Activated T-cell treated with anti-CD3 and anti-CD28 coated beads, Interleukin-2, amount 50 U/mL, for 24 hours (primary cell): ENCODE results near the gene MYOZ3.

Experiments
- DNase-seq: peaks from one replicate; pipeline ENCODE4 v3.0.0-alpha.2; 2020
- H3K27ac Mint-ChIP-seq: 2 replicates; pipeline ENCODE4 v1.8.0; 2020; ENCODE audit warnings: mild to moderate bottlenecking, mixed read lengths
- H3K27me3 Mint-ChIP-seq: 2 replicates; pipeline ENCODE4 v1.8.0; 2020; ENCODE audit warnings: mixed read lengths
- H3K36me3 Mint-ChIP-seq: 2 replicates; pipeline ENCODE4 v1.8.0; 2020; ENCODE audit warnings: low read depth, mixed read lengths
- H3K4me1 Mint-ChIP-seq: 2 replicates; pipeline ENCODE4 v1.8.0; 2020; ENCODE audit warnings: low read depth, mixed read lengths
- H3K4me3 Mint-ChIP-seq: 2 replicates; pipeline ENCODE4 v1.8.0; 2020; ENCODE audit warnings: mild to moderate bottlenecking, moderate library complexity, mixed read lengths
- H3K9me3 Mint-ChIP-seq: 2 replicates; pipeline ENCODE4 v1.8.0; 2020; ENCODE audit warnings: mixed read lengths

Gene MYOZ3

GRCh38 chr5:150644514-150644913 is 16.5 kb upstream of the MYOZ3 start:
- no peak overlapping the region for H3K4me3 Mint-ChIP-seq
- H3K4me1 Mint-ChIP-seq = no peaks in the 10 kb centered on the region
- no peaks in the 10 kb centered on the region for H3K36me3 Mint-ChIP-seq
- H3K9me3 Mint-ChIP-seq = no peaks in the 10 kb centered on the region
- H3K27ac Mint-ChIP-seq = no peak overlapping the region
- no peaks in the 10 kb centered on the region for H3K27me3 Mint-ChIP-seq
- no peak for DNase-seq

DNA sequence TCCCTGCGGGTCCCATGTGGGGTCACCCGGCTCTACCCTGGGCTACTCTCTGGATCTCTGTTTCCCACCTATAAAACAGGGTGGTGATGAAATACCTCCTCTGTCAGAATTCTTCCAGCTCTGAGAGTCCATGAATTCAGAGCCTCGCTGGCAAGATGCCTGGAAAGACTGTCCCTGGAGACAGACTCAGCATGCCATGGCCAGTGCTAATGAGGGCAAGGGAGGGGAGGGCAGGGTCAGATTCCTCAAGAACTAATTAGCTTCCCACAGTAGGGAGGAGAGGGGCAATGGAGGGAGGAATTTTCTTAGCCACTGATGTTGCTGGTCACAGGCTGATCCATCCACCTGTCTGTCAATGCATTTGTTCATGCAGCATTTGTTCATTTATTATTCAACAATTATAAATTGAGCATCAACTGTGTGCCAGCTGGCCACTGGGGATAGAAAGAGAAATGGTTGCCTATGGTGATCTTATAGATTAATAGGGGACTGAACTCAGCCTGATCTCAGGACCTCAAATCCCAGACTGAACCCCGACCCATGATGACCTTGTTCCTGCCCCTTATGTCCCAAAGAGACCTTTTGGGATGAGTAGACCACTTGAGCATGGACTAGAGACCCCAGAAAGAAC is 15.9 kb upstream of the MYOZ3 start:
- Mint-ChIP-seq H3K4me3 (no peak overlapping the region), H3K36me3 (no peaks in the 10 kb centered on the region), H3K9me3 (no peaks in the 10 kb centered on the region), H3K4me1 (no peaks in the 10 kb centered on the region), H3K27ac (no peak overlapping the region), H3K27me3 (no peaks in the 10 kb centered on the region)
- DNase-seq = no peak

DNA sequence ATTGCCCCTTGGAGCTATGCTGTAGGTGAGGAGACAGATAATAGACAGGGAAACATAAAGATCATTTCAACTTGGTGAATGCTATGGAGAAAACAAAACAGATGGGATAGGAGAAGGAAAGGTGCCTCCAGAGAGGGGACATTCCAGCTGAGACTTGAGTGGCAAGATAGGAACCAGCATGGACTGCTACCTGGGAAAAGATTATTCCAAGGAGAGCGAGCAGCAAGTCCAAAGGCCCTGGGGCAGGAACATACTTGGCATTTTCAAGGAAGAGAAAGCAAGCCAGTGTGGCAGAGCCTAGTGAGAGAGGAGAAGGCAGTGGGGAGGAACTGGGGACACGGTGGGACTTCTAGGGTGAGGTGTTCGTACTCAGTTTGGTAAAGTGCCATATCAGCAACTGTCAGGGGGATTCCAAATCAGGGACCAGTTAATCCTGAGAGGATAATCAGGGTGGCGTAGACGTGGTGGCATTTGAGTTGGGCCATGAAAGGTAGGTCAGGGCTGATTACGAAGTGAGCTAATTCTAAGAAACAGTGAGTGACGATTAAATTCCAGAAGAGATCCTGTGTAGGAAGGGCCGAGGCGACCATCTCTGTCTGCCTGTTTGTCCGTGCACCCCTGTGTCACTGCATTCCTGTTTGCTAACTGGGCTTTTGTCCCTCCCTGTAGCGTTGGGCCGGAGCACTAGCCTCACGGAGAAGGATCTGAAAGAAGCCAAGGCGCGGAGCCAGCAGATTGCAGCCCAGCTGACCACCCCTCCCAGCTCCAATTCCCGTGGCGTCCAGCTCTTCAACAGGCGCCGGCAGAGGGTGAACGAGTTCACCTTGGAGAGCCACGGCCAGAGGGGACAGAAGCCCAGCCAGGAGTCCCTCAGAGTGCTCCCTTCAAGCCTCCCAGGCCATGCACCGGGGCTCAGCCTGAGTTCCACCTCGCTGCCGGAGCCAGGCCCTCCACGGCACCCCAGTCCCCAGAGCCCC is 13.5 kb upstream of the MYOZ3 start:
- Mint-ChIP-seq H3K36me3 (no peaks in the 10 kb centered on the region), H3K9me3 (no peaks in the 10 kb centered on the region), H3K4me3 (no peak overlapping the region), H3K27me3 (no peaks in the 10 kb centered on the region), H3K4me1 (no peaks in the 10 kb centered on the region), H3K27ac (no peak overlapping the region)
- DNase-seq = no peak

GRCh38 chr5:150648294-150649107 is 12.6 kb upstream of the MYOZ3 start:
- Mint-ChIP-seq H3K36me3 (no peaks in the 10 kb centered on the region), H3K27me3 (no peaks in the 10 kb centered on the region), H3K4me1 (no peaks in the 10 kb centered on the region), H3K27ac (no peak overlapping the region), H3K9me3 (no peaks in the 10 kb centered on the region), H3K4me3 (no peak overlapping the region)
- DNase-seq = no peak

- H3K36me3 Mint-ChIP-seq = no peaks in the 10 kb centered on the region
- no peak for DNase-seq
These were observed 11.7 kb upstream of the MYOZ3 start for GRCh38 chr5:150649108-150650020.

GRCh38 chr5:150650021-150651006 is 10.7 kb upstream of the MYOZ3 start:
- Mint-ChIP-seq H3K36me3 (no peaks in the 10 kb centered on the region), H3K27me3 (no peaks in the 10 kb centered on the region), H3K4me1 (no peaks in the 10 kb centered on the region), H3K4me3 (no peak overlapping the region), H3K27ac (no peak overlapping the region), H3K9me3 (no peaks in the 10 kb centered on the region)
- no peak for DNase-seq

More at GRCh38 chr5:150649108-150650020, 11.7 kb upstream of the MYOZ3 start:
- Mint-ChIP-seq H3K4me1 (no peaks in the 10 kb centered on the region), H3K9me3 (no peaks in the 10 kb centered on the region), H3K27ac (no peak overlapping the region), H3K4me3 (no peak overlapping the region), H3K27me3 (no peaks in the 10 kb centered on the region)

- Mint-ChIP-seq H3K4me1 (peaks cover 2% of the 10 kb centered on the region), H3K27ac (no peak overlapping the region), H3K27me3 (no peaks in the 10 kb centered on the region), H3K4me3 (no peak overlapping the region), H3K9me3 (no peaks in the 10 kb centered on the region), H3K36me3 (no peaks in the 10 kb centered on the region)
- no peak for DNase-seq
These were observed 9.7 kb upstream of the MYOZ3 start for GRCh38 chr5:150651382-150651781.

DNA sequence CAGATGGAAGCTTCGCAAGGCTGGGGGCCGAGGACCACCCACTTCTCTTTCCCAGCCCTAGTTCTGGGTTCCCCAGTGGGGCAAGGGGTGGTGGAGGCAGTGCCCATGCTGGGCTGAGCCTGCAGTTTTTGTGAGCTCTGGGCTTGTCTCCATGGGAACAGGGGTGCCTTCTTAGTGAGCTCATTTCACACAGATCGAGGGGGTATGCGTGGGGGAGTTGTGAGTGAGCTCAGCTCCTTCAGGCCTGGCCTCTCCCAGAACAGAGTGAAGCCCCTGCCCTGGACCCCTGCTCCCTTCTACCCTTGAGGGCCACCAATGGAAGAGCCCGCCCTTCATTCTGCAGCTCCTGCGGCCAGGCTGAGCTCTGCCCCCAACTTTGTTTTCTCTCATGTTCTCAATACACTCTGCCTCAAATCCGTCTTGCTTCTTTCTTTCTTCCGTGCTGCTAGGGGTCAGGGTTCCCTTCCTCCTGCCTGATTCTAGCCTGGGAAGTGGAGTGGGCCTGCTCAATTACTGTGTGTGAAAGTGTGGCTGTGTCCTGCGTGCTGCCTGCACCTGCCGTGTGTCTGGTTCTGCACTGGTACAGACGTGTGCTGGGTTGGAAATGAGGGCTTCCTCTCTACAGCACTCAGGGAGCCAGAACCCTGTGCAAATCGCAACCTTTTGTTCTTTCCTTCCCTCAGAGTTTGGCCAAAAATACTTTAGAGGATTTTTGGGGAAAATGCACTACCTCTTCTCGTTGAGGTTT is 9.0 kb upstream of the MYOZ3 start:
- no peaks in the 10 kb centered on the region for H3K36me3 Mint-ChIP-seq
- H3K27ac Mint-ChIP-seq = no peak overlapping the region
- H3K4me1 Mint-ChIP-seq = peaks cover 3% of the 10 kb centered on the region
- DNase-seq = no peak
- H3K27me3 Mint-ChIP-seq = no peaks in the 10 kb centered on the region
- no peak overlapping the region for H3K4me3 Mint-ChIP-seq
- H3K9me3 Mint-ChIP-seq = no peaks in the 10 kb centered on the region

DNA sequence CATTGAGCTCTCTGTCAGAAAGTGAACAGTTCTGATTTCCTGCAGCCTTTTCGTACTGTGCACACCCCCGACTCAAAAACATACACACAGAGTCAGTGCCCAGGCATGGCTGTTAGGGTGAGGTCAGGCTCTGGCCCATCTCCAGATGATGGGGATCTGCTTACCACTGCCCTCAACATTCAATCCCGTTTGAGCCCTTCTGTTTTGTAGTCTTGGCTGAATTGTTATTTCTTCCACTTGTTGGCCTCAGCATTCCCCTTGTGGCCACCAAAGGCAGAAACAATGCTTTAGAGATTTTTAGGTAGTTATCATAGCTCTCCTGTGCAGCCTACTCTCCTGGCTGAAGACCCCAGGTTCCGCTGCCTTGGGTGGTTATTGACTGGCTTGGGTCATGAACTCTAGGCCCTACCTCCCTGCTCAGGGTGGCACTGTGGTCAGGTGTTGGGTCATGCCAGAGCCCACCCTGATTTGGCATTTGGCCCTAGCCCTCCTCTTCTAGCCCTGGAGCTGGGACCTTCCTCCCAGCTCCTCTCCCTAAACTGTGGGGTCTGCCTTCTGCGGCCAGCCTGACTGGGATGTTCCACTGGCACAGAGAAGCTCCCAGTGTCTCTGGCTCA is 7.8 kb upstream of the MYOZ3 start:
- Mint-ChIP-seq H3K9me3 (no peaks in the 10 kb centered on the region), H3K36me3 (no peaks in the 10 kb centered on the region), H3K4me1 (peaks cover 5% of the 10 kb centered on the region), H3K27me3 (no peaks in the 10 kb centered on the region), H3K4me3 (no peak overlapping the region), H3K27ac (no peak overlapping the region)
- no peak for DNase-seq

- no peaks in the 10 kb centered on the region for H3K27me3 Mint-ChIP-seq
- H3K36me3 Mint-ChIP-seq = no peaks in the 10 kb centered on the region
- no peak overlapping the region for H3K4me3 Mint-ChIP-seq
- H3K9me3 Mint-ChIP-seq = no peaks in the 10 kb centered on the region
- peaks cover 5% of the 10 kb centered on the region for H3K4me1 Mint-ChIP-seq
- no peak overlapping the region for H3K27ac Mint-ChIP-seq
- DNase-seq = no peak
These were observed 7.1 kb upstream of the MYOZ3 start for GRCh38 chr5:150653762-150654556.

- H3K4me1 Mint-ChIP-seq = peaks cover 5% of the 10 kb centered on the region
- no peak overlapping the region for H3K4me3 Mint-ChIP-seq
- H3K36me3 Mint-ChIP-seq = no peaks in the 10 kb centered on the region
- no peak for DNase-seq
- no peaks in the 10 kb centered on the region for H3K9me3 Mint-ChIP-seq
- no peak overlapping the region for H3K27ac Mint-ChIP-seq
- H3K27me3 Mint-ChIP-seq = no peaks in the 10 kb centered on the region
These were observed 5.8 kb upstream of the MYOZ3 start for GRCh38 chr5:150655221-150655620.
